B cell (primary cell): ENCODE data around the gene GPR62. TPM values are rescaled to one million over a fixed set of nuclear protein-coding genes. Genes with fewer than 3 reads are reported as not detected.
"Not testable (repeated sequence)": the region's sequence is repeated elsewhere in the genome, so short reads cannot be mapped to it uniquely, and the experiment has no call there.

Source experiments
- ATAC-seq: fragments of 200-7000 bp; cut with Tn5 transposase; one replicate; pipeline ENCODE4 v1.10.0; 2021; ENCODE audit warnings: low read depth, mild to moderate bottlenecking, moderate number of reproducible peaks, moderate library complexity
- CTCF ChIA-PET: fragments of 350-600 bp; sonication (Branson Sonifier 250); formaldehyde crosslinking; loops from one replicate; lab custom pipeline; 2021; ENCODE audit warnings: antibody characterized with exemption, inconsistent platforms; lab: Charles Lee
- POLR2A ChIA-PET: fragments of 350-600 bp; sonication (Branson Sonifier 250); formaldehyde crosslinking; loops from one replicate; lab custom pipeline; 2021; ENCODE audit warnings: antibody characterized with exemption; lab: Charles Lee
- DNase-seq: peaks from one replicate; pipeline ENCODE4 v3.0.0; 2013
- H2AFZ ChIP-seq: 2 replicates; pipeline ENCODE4 v1.6.1; 2012; ENCODE audit warnings: mild to moderate bottlenecking, low read depth, low read length; ENCODE audit not compliant: insufficient read depth, poor library complexity, severe bottlenecking
- H3K27ac ChIP-seq, 2 donors: 1 replicate in 1 of 2; 2 replicates in 1 of 2; pipeline ENCODE4 v1.5.1; 2012 to 2013; ENCODE audit warnings: low read length in 2 of 2, mild to moderate bottlenecking in 2 of 2, moderate library complexity in 1 of 2
- H3K27me3 ChIP-seq, 4 experiments: fragments of 200-600 bp in 1 of 4; sonication (generic) in 1 of 4; replicated peaks in 1 of 4; 1 replicate in 2 of 4; 2 replicates in 2 of 4; pipeline versions ENCODE4 v1.6.1 to v1.7.0; 2013 to 2016; ENCODE audit warnings: low read length in 3 of 4, mild to moderate bottlenecking in 2 of 4, mixed read lengths in 1 of 4, moderate library complexity in 1 of 4; ENCODE audit not compliant: insufficient read depth in 4 of 4, control insufficient read depth in 3 of 4; ENCODE audit errors: control extremely low read depth in 1 of 4
- H3K36me3 ChIP-seq, 2 experiments: replicated peaks in 1 of 2; 1 replicate in 1 of 2; 2 replicates in 1 of 2; pipeline versions ENCODE4 v1.6.1 to v1.7.1; 2013; ENCODE audit warnings: low read length in 1 of 2; ENCODE audit not compliant: insufficient read depth in 2 of 2, control insufficient read depth in 1 of 2; ENCODE audit errors: control extremely low read depth in 1 of 2, extremely low read depth in 1 of 2
- H3K4me1 ChIP-seq, 2 donors: fragments of 200-600 bp in 1 of 2; sonication (generic) in 1 of 2; 1 replicate in 1 of 2; 2 replicates in 1 of 2; pipeline versions ENCODE4 v1.5.1 to v1.6.1; 2013 to 2017; ENCODE audit warnings: low read length in 2 of 2; ENCODE audit not compliant: control insufficient read depth in 2 of 2, insufficient read depth in 2 of 2
- H3K4me2 ChIP-seq: replicated peaks from 2 replicates; pipeline ENCODE3; 2012; ENCODE audit warnings: mild to moderate bottlenecking, low read depth, low read length; ENCODE audit not compliant: poor library complexity, severe bottlenecking
- H3K4me3 ChIP-seq, 5 experiments: fragments of 200-600 bp in 1 of 5; sonication (generic) in 1 of 5; 1 replicate in 3 of 5; 2 replicates in 2 of 5; pipeline versions ENCODE4 v1.5.1 to v1.7.0; 2011 to 2016; ENCODE audit warnings: low read length in 4 of 5, mild to moderate bottlenecking in 4 of 5, low read depth in 2 of 5, control low read depth in 1 of 5, moderate library complexity in 1 of 5; ENCODE audit not compliant: insufficient read depth in 1 of 5; ENCODE audit errors: control extremely low read depth in 1 of 5, extremely low read depth in 1 of 5
- H3K79me2 ChIP-seq: fragments of 200-600 bp; sonication (generic); one replicate; pipeline ENCODE4 v1.6.0; 2016; ENCODE audit warnings: low read length; ENCODE audit not compliant: control insufficient read depth, insufficient read depth
- H3K9ac ChIP-seq: fragments of 200-600 bp; sonication (generic); 2 replicates; pipeline ENCODE4 v1.6.1; 2017; ENCODE audit warnings: mild to moderate bottlenecking, low read length, moderate library complexity
- H3K9me3 ChIP-seq, 3 donors: one replicate each; pipeline versions ENCODE4 v1.6.1 to v1.7.1; 2013; ENCODE audit warnings: low read length in 2 of 3; ENCODE audit not compliant: control insufficient read depth in 2 of 3, insufficient read depth in 1 of 3; ENCODE audit errors: control extremely low read depth in 1 of 3
- H4K20me1 ChIP-seq: 2 replicates; pipeline ENCODE4 v1.6.0; 2012; ENCODE audit warnings: mild to moderate bottlenecking, low read length; ENCODE audit not compliant: insufficient read depth, control insufficient read depth, poor library complexity, severe bottlenecking
- H3K27ac Mint-ChIP-seq: one replicate; pipeline ENCODE4 v1.8.0; 2021; ENCODE audit warnings: mixed read lengths
- H3K27me3 Mint-ChIP-seq: one replicate; pipeline ENCODE4 v1.8.0; 2021; ENCODE audit warnings: mixed read lengths
- H3K4me1 Mint-ChIP-seq: one replicate; pipeline ENCODE4 v1.8.0; 2021; ENCODE audit warnings: mixed read lengths
- H3K4me3 Mint-ChIP-seq: one replicate; pipeline ENCODE4 v1.8.0; 2021; ENCODE audit warnings: mixed read lengths
- H3K9me3 Mint-ChIP-seq: one replicate; pipeline ENCODE4 v1.8.0; 2022; ENCODE audit warnings: mixed read lengths; ENCODE audit not compliant: insufficient read depth
- CTCF ChIP-seq: fragments of 200-600 bp; IDR thresholded peaks from one replicate; pipeline ENCODE4 v1.8.0; 2022; ENCODE audit warnings: antibody characterized with exemption, mild to moderate bottlenecking
- EZH2 ChIP-seq: IDR thresholded peaks from 2 replicates; pipeline ENCODE4 v1.6.1; 2012; ENCODE audit warnings: borderline replicate concordance, low read depth, mild to moderate bottlenecking, moderate library complexity, low read length; ENCODE audit not compliant: insufficient read depth, poor library complexity, severe bottlenecking
- WGBS: methylation state at CpG from one replicate; pipeline ENCODE4 v1.1.5; 2013; ENCODE audit warnings: missing lambda C conversion rate; ENCODE audit not compliant: insufficient coverage; 5-methylcytosine and 5-hydroxymethylcytosine counted together
- intact Hi-C: fragments of 100-400 bp; cut with micrococcal nuclease; formaldehyde crosslinking; loops from one replicate; pipeline ENCODE4 v1.10.0; 2022
- polyA plus RNA-seq: library from polyadenylated mRNA; depleted of rRNA; stranded (reverse); fragments of >200 nt; gene quantifications from 2 replicates; pipeline ENCODE4 v1.2.3, GENCODE V29; 2012
- total RNA-seq, 2 donors: library from RNA; stranded (reverse); fragments of 120-200 nt in 1 of 2; gene quantifications; 1 replicate in 1 of 2; 2 replicates in 1 of 2; pipeline versions ENCODE4 v1.2.3 to v1.2.4, GENCODE V29; 2013 to 2022

GPR62 gene
- total and polyA plus RNA-seq, 2 donors (not counting 1 experiment from before 2014, with no cell fraction given): not detected

GRCh38 chr3:51928438-51928837 is 26.7 kb upstream of the GPR62 start:
- H2AFZ ChIP-seq: no peak overlapping the region
- H3K9ac ChIP-seq: no peak overlapping the region
- no peak overlapping the region for H3K4me3 ChIP-seq
- H3K9me3 Mint-ChIP-seq: no peaks in the 10 kb centered on the region
- no peak overlapping the region for H3K4me3 Mint-ChIP-seq
- H3K27ac ChIP-seq: no peak overlapping the region
- no peaks in the 10 kb centered on the region for H3K4me1 ChIP-seq
- no peaks in the 10 kb centered on the region for H4K20me1 ChIP-seq
- no peaks in the 10 kb centered on the region for H3K4me1 Mint-ChIP-seq
- CTCF ChIA-PET: no interaction called here
- no peak overlapping the region for H3K27ac Mint-ChIP-seq
- ATAC-seq (no peak), DNase-seq (no peak)
- H3K9me3 ChIP-seq: no peaks in the 10 kb centered on the region
- intact Hi-C loops: no loop called here
- no peaks in the 10 kb centered on the region for H3K27me3 Mint-ChIP-seq
- no peaks in the 10 kb centered on the region for H3K79me2 ChIP-seq
- peaks cover 0 to 9% of the 10 kb centered on the region in 2 experiments for H3K36me3 ChIP-seq
- no peak overlapping the region for H3K4me2 ChIP-seq
- TF ChIP-seq EZH2 (no peak), CTCF (no peak)
- 94% methylated on average over 5 of the region's 7 CpGs for WGBS
- POLR2A ChIA-PET: no interaction called here
- H3K27me3 ChIP-seq: no peaks in the 10 kb centered on the region

- H3K9me3 Mint-ChIP-seq, H3K9me3 ChIP-seq, H3K4me1 ChIP-seq, H4K20me1 ChIP-seq, intact Hi-C loops, H3K27ac ChIP-seq, H2AFZ ChIP-seq, H3K79me2 ChIP-seq, H3K27me3 ChIP-seq, H3K4me3 Mint-ChIP-seq, CTCF ChIA-PET, H3K9ac ChIP-seq, H3K4me2 ChIP-seq, H3K4me1 Mint-ChIP-seq, DNase-seq, POLR2A ChIA-PET, H3K4me3 ChIP-seq, ATAC-seq, H3K27me3 Mint-ChIP-seq, H3K27ac Mint-ChIP-seq: not testable (repeated sequence)
- peaks cover 3 to 14% of the 10 kb centered on the region in 2 experiments for H3K36me3 ChIP-seq
- 87% methylated on average over 2 of the region's 3 CpGs for WGBS
Measured at GRCh38 chr3:51928981-51929380, 26.2 kb upstream of the GPR62 start.
